IMR-90 (cell line): ENCODE data around the gene SCN8A. TPM values are rescaled to one million over a fixed set of nuclear protein-coding genes. Genes with fewer than 3 reads are reported as not detected.

Experiments
- ATAC-seq: fragments of 200-7000 bp; cut with Tn5 transposase; 2 replicates; pipeline ENCODE4 v1.9.1; 2020; ENCODE audit warnings: low read depth, mild to moderate bottlenecking, moderate library complexity
- BruUV-seq: library from RNA; stranded (reverse); fragments of 400-500 nt; replicated peaks from 2 replicates; lab custom pipeline; 2021; lab: Mats Ljungman, UMichigan
- CTCF ChIA-PET: fragments of 300-600 bp; formaldehyde crosslinking; extraction: SDS; loops from one replicate; lab custom pipeline; 2021; ENCODE audit warnings: antibody characterized with exemption; lab: Yijun Ruan, JAX
- POLR2A ChIA-PET: fragments of 300-600 bp; sonication (Branson Sonifier 250); formaldehyde crosslinking; loops from one replicate; lab custom pipeline; 2022; ENCODE audit warnings: antibody characterized with exemption; ENCODE audit not compliant: unreplicated experiment; lab: Charles Lee
- DNase-seq: peaks from one replicate; pipeline ENCODE4 v3.0.0; 2013
- H2AFZ ChIP-seq: replicated peaks from 2 replicates; pipeline ENCODE3; 2013; ENCODE audit warnings: low read length, mild to moderate bottlenecking; ENCODE audit not compliant: poor library complexity
- H2AK5ac ChIP-seq: 2 replicates; pipeline ENCODE4 v1.6.1; 2013; ENCODE audit warnings: low read depth, low read length, inconsistent platforms
- H2AK9ac ChIP-seq: replicated peaks from 2 replicates; pipeline ENCODE3; 2013; ENCODE audit warnings: mild to moderate bottlenecking, low read depth, low read length, moderate library complexity; ENCODE audit not compliant: poor library complexity
- H2BK120ac ChIP-seq: 2 replicates; pipeline ENCODE4 v1.6.1; 2013; ENCODE audit warnings: low read depth, low read length, inconsistent platforms
- H2BK15ac ChIP-seq: 3 replicates; pipeline ENCODE4 v1.6.1; 2013; ENCODE audit warnings: low read depth, low read length, inconsistent platforms
- H2BK20ac ChIP-seq: 2 replicates; pipeline ENCODE4 v1.6.1; 2013; ENCODE audit warnings: low read depth, mild to moderate bottlenecking, inconsistent platforms, low read length, moderate library complexity
- H2BK5ac ChIP-seq: 2 replicates; pipeline ENCODE4 v1.6.1; 2013; ENCODE audit warnings: mild to moderate bottlenecking, low read depth, low read length, inconsistent platforms; ENCODE audit not compliant: poor library complexity, severe bottlenecking
- H3K14ac ChIP-seq: replicated peaks from 2 replicates; pipeline ENCODE4 v1.6.1; 2013; ENCODE audit warnings: low read depth, low read length, inconsistent platforms
- H3K18ac ChIP-seq: 2 replicates; pipeline ENCODE4 v1.6.1; 2013; ENCODE audit warnings: low read depth, low read length, control low read depth
- H3K23ac ChIP-seq: 2 replicates; pipeline ENCODE4 v1.6.1; 2013; ENCODE audit warnings: low read depth, low read length, inconsistent platforms
- H3K27ac ChIP-seq: 2 replicates; pipeline ENCODE4 v1.5.1; 2013; ENCODE audit warnings: mild to moderate bottlenecking, control low read depth, low read length; ENCODE audit not compliant: insufficient read depth
- H3K27me3 ChIP-seq: 2 replicates; pipeline ENCODE4 v1.6.1; 2013; ENCODE audit warnings: low read length; ENCODE audit not compliant: control insufficient read depth, insufficient read depth
- H3K36me3 ChIP-seq: 2 replicates; pipeline ENCODE4 v1.6.1; 2013; ENCODE audit warnings: low read length, mixed read lengths; ENCODE audit not compliant: control insufficient read depth, insufficient read depth
- H3K4ac ChIP-seq: 2 replicates; pipeline ENCODE4 v1.6.1; 2013; ENCODE audit warnings: low read depth, low read length, inconsistent platforms
- H3K4me1 ChIP-seq: 2 replicates; pipeline ENCODE4 v1.6.1; 2013; ENCODE audit warnings: low read length, mixed read lengths; ENCODE audit not compliant: control insufficient read depth, insufficient read depth
- H3K4me2 ChIP-seq: 2 replicates; pipeline ENCODE4 v1.6.1; 2013; ENCODE audit warnings: low read depth, mild to moderate bottlenecking, control low read depth, low read length, moderate library complexity
- H3K4me3 ChIP-seq: 2 replicates; pipeline ENCODE4 v1.5.1; 2013; ENCODE audit warnings: low read depth, mild to moderate bottlenecking, control low read depth, low read length, moderate library complexity; ENCODE audit not compliant: insufficient read depth
- H3K56ac ChIP-seq: 2 replicates; pipeline ENCODE4 v1.6.1; 2013; ENCODE audit warnings: low read length, inconsistent platforms; ENCODE audit not compliant: insufficient read depth; ENCODE audit errors: extremely low read depth
- H3K79me1 ChIP-seq, 2 experiments: 2 replicates each; pipeline ENCODE4 v1.6.1; 2013; ENCODE audit warnings: low read length in 2 of 2, inconsistent platforms in 1 of 2, low read depth in 1 of 2
- H3K9ac ChIP-seq: 2 replicates; pipeline ENCODE4 v1.6.1; 2013; ENCODE audit warnings: low read depth, low read length, control low read depth
- H3K9me1 ChIP-seq: 2 replicates; pipeline ENCODE4 v1.6.1; 2013; ENCODE audit warnings: low read length, inconsistent platforms; ENCODE audit not compliant: insufficient read depth
- H3K9me3 ChIP-seq: 2 replicates; pipeline ENCODE4 v1.6.1; 2013; ENCODE audit warnings: low read length; ENCODE audit not compliant: control insufficient read depth, insufficient read depth
- H4K20me1 ChIP-seq: 2 replicates; pipeline ENCODE4 v1.6.1; 2013; ENCODE audit warnings: low read length, inconsistent platforms; ENCODE audit not compliant: insufficient read depth
- H4K5ac ChIP-seq: 2 replicates; pipeline ENCODE4 v1.6.1; 2013; ENCODE audit warnings: mild to moderate bottlenecking, low read depth, low read length, control low read depth
- H4K8ac ChIP-seq, 2 experiments: 2 replicates each; pipeline ENCODE4 v1.6.1; 2013; ENCODE audit warnings: low read depth in 2 of 2, low read length in 2 of 2, control low read depth in 1 of 2, inconsistent platforms in 1 of 2
- H4K91ac ChIP-seq: 2 replicates; pipeline ENCODE4 v1.6.1; 2013; ENCODE audit warnings: low read depth, low read length, inconsistent platforms; ENCODE audit not compliant: insufficient read depth
- BHLHE40 ChIP-seq: fragments of 150-350 bp; IDR thresholded peaks from 2 replicates; pipeline ENCODE4 v1.6.1; 2016; ENCODE audit warnings: mild to moderate bottlenecking, low read depth, low read length
- CHD1 ChIP-seq: IDR thresholded peaks from 2 replicates; pipeline ENCODE4 v1.6.1; 2012; ENCODE audit warnings: low read depth, low read length, improper control_type of control experiment
- ELK1 ChIP-seq: fragments of 150-350 bp; IDR thresholded peaks from 2 replicates; pipeline ENCODE4 v1.6.1; 2016; ENCODE audit warnings: low read depth, mild to moderate bottlenecking, low read length, moderate library complexity, borderline replicate concordance
- MAFK ChIP-seq: IDR thresholded peaks from 2 replicates; pipeline ENCODE4 v1.6.1; 2012; ENCODE audit warnings: low read depth, low read length, improper control_type of control experiment
- MAZ ChIP-seq: IDR thresholded peaks from 2 replicates; pipeline ENCODE4 v1.6.1; 2012; ENCODE audit warnings: low read depth, mild to moderate bottlenecking, low read length, improper control_type of control experiment, moderate library complexity, borderline replicate concordance
- MXI1 ChIP-seq: IDR thresholded peaks from 2 replicates; pipeline ENCODE4 v1.6.1; 2012; ENCODE audit warnings: low read depth, mild to moderate bottlenecking, low read length, moderate library complexity, borderline replicate concordance
- RAD21 ChIP-seq: IDR thresholded peaks from 2 replicates; pipeline ENCODE4 v1.6.1; 2012; ENCODE audit warnings: low read length, improper control_type of control experiment
- RCOR1 ChIP-seq: IDR thresholded peaks from 2 replicates; pipeline ENCODE4 v1.6.1; 2012; ENCODE audit warnings: mild to moderate bottlenecking, low read length, improper control_type of control experiment; ENCODE audit not compliant: insufficient replicate concordance
- USF2 ChIP-seq: fragments of 150-350 bp; IDR thresholded peaks from 2 replicates; pipeline ENCODE4 v1.6.1; 2017; ENCODE audit warnings: mild to moderate bottlenecking, antibody characterized with exemption, low read length, low read depth
- WGBS, 2 experiments: methylation state at CpG; one replicate each; pipeline versions ENCODE4 v1.1.5 to v1.1.7; 2013; ENCODE audit warnings: missing lambda C conversion rate in 2 of 2; ENCODE audit not compliant: insufficient read length in 1 of 2; ENCODE audit errors: extremely low coverage in 2 of 2; 5-methylcytosine and 5-hydroxymethylcytosine counted together
- dilution Hi-C: fragments of 300-500 bp; cut with HindIII; formaldehyde crosslinking; loops from one replicate; pipeline ENCODE4 v1.14.3; 2018; ENCODE audit warnings: low sequenced_read_pairs; ENCODE audit not compliant: unreplicated experiment
- in situ Hi-C: fragments of 300-500 bp; cut with MboI; formaldehyde crosslinking; loops from 3 replicates; pipeline ENCODE4 v1.14.3; 2019; ENCODE audit warnings: low sequenced_read_pairs, inconsistent platforms, mixed read lengths
- intact Hi-C: fragments of 100-400 bp; cut with micrococcal nuclease; formaldehyde crosslinking; loops from 2 replicates; pipeline ENCODE4 v1.10.0; 2022
- polyA plus RNA-seq, 3 experiments: library from polyadenylated mRNA; depleted of rRNA; stranded (reverse); fragments of >200 nt; gene quantifications; 2 replicates each; pipeline ENCODE4 v1.2.3, GENCODE V29; 2012; ENCODE audit warnings: low replicate concordance in 1 of 3
- total RNA-seq: library from RNA; depleted of rRNA; stranded (reverse); fragments of >200 nt; gene quantifications from 2 replicates; pipeline ENCODE4 v1.2.3, GENCODE V29; 2012

Gene SCN8A
- total and polyA plus RNA-seq, 2 of the 4 experiments (the other 2 are of a cell fraction), result 6.9 to 19.7 TPM

GRCh38 chr12:51546097-51546496 lies 44.9 kb upstream of the SCN8A start (continued):
- TF ChIP-seq CHD1, result no peak
- no peak for TF ChIP-seq RCOR1
- no peak for TF ChIP-seq USF2

GRCh38 chr12:51547606-51548005 lies 43.4 kb upstream of the SCN8A start:
- BruUV-seq, result no TSS peak
- Histone ChIP-seq H4K5ac (no peak overlapping the region), H2BK120ac (no peak overlapping the region), H3K18ac (no peak overlapping the region), H3K14ac (no peak overlapping the region), H3K27ac (no peak overlapping the region), H3K4me3 (no peak overlapping the region), H3K9me3 (no peaks in the 10 kb centered on the region), H3K79me1 (no peaks in the 10 kb centered on the region), H2BK20ac (no peak overlapping the region), H2BK15ac (no peak overlapping the region), H3K4me1 (no peaks in the 10 kb centered on the region), H3K9ac (no peak overlapping the region), H3K4me2 (no peak overlapping the region), H4K20me1 (no peaks in the 10 kb centered on the region), H3K4ac (no peak overlapping the region), H2AFZ (no peak overlapping the region), H3K27me3 (peaks cover 11% of the 10 kb centered on the region), H4K8ac (no peak overlapping the region), H3K9me1 (no peaks in the 10 kb centered on the region), H3K23ac (no peak overlapping the region), H2BK5ac (no peak overlapping the region), H3K56ac (no peak overlapping the region), H4K91ac (no peak overlapping the region), H3K36me3 (no peaks in the 10 kb centered on the region), H2AK5ac (no peak overlapping the region), H2AK9ac (no peak overlapping the region)
- DNase-seq, result no peak
- WGBS, 2 experiments, result no CpG with 5 or more reads among the region's 6 CpGs
- CTCF ChIA-PET, result no interaction called here
- POLR2A ChIA-PET, result no interaction called here
- dilution Hi-C loops, result no loop called here
- ATAC-seq, result no peak
- TF ChIP-seq MAZ (no peak), RAD21 (no peak), BHLHE40 (no peak), USF2 (no peak), MXI1 (no peak), CHD1 (no peak), MAFK (no peak), ELK1 (no peak)
- in situ Hi-C loops, result no loop called here
- intact Hi-C loops, result no loop called here
